GM12864 (cell line): ENCODE data around the gene PFKM.
"Not testable (repeated sequence)": the region's sequence is repeated elsewhere in the genome, so short reads cannot be mapped to it uniquely, and the experiment has no call there.

Experiments
- DNase-seq: peaks from one replicate; pipeline ENCODE4 v3.0.0-alpha.2; 2011; ENCODE audit warnings: low read depth
- H3K4me3 ChIP-seq: 2 replicates; pipeline ENCODE4 v1.5.1; 2011; ENCODE audit warnings: mild to moderate bottlenecking, low read depth, low read length, control low read depth
- CTCF ChIP-seq: IDR thresholded peaks from 2 replicates; pipeline ENCODE4 v1.5.1; 2011; ENCODE audit warnings: low read depth, mild to moderate bottlenecking, moderate library complexity, low read length, control low read depth, inconsistent platforms; ENCODE audit errors: missing control alignments

Gene PFKM

DNA sequence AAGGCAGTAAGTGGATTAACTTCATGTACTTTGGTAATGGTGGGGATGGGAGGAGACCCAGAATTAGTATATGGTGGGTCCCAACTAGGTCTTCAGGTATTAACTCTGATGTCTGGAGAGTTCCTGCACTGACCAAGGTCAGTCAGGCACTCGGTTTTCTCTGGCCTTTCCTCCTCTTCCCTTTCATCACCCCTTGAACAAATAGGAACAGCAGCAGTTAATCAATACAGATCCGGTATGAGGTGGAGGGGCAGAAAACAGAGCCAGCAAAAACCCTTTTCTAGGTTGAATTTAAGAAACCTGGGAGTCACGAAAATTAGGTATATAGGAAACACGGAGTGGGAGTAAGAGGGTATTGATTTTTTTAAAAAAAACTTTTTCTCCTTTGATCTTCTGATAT lies 4.0 kb downstream of the PFKM start:
- H3K4me3 ChIP-seq: no peak overlapping the region
- DNase-seq: no peak
- TF ChIP-seq CTCF: no peak

DNA sequence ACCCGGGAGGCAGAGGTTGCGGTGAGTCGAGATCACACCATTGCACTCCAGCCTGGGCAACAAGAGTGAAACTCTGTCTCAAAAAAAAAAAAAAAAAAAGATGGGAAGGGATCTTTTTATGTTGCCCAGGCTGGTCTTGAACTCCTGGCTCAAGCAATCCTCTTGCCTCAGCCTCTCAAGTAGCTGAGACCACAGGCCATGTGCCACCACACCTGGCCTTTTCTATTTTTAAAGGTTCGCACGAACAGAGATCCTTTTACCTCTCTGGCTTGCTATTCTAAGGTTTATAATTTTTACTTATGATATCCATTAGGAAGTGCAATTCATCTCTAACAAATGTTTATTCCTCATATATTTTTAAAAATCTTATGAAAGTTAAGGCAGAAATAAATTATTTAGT lies 6.4 kb downstream of the PFKM start:
- not testable (repeated sequence) for DNase-seq, H3K4me3 ChIP-seq

DNA sequence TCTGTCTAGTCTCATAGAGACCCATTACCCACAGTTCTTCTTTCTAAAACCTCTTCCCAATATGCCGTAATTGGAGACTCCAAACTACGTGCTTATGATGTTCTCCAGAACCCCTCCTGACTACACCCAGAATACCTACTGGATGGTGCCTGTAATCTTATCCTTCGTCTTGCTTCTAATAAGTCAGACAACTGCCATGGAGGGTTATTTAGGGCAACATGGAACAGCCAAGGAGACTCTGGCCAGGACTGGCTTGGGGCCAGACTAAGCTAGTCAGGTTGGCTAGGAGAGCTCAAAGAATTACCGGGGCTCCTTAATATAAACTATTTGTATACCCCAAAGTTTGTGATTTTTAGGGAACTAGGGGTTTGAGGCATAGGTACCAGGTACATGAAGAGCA lies 6.8 kb downstream of the PFKM start:
- no peak for TF ChIP-seq CTCF
- no peak for DNase-seq
- H3K4me3 ChIP-seq: no peak overlapping the region

GRCh38 chr12:48126953-48127630 lies 7.9 kb downstream of the PFKM start:
- no peak overlapping the region for H3K4me3 ChIP-seq
- DNase-seq: no peak
- TF ChIP-seq CTCF: no peak

GRCh38 chr12:48128800-48129199 lies 9.6 kb downstream of the PFKM start:
- TF ChIP-seq CTCF: no peak
- H3K4me3 ChIP-seq: no peak overlapping the region
- DNase-seq: no peak

DNA sequence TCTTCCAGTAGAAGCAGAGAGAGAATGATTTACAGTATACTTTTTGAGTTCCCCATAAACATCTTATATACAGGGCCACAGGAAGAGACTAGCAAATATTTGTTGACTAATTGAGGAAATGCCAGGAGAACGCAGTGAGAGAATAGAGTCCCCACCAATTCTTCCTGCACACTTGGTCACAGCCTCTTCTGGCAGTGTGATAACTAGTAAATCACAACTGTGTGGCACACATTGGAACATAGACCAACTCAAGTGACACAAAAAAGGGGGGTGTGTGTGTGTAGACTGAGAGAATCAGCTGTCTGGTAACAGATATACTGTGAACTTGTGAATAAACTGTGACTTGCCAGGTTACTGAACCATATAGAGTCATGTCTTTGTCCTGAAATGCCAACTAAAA lies 10.2 kb downstream of the PFKM start:
- no peak overlapping the region for H3K4me3 ChIP-seq
- no peak for DNase-seq
- TF ChIP-seq CTCF: no peak

DNA sequence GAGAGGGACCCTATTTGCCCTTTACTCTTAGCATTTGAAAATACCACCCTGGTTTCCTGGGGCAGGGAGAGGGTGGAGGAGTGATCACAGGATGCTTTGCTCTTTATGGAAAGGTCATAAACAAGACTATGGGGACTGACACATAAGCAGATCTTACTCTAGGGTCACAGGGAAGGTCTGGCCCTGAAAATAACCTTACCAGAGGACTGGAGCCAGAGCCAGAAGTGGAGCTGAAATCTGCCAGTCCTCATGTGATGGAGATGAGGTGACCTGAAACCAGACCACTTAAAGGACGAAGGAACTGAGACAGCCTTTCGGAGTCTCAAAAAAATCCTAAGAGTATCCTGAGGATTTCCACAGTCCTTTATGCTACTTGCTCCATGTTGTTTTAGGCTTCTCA lies 12.4 kb downstream of the PFKM start:
- no peak for DNase-seq
- no peak for TF ChIP-seq CTCF

More for the DNA sequence above, 12.4 kb downstream of the PFKM start:
- H3K4me3 ChIP-seq: no peak overlapping the region
